GM12878 (cell line): ENCODE measurements around the gene MTHFD1L. TPM values are rescaled to one million over a fixed set of nuclear protein-coding genes. Genes with fewer than 3 reads are reported as not detected.

Experiments
- ATAC-seq: fragments of 200-7000 bp; cut with Tn5 transposase; 3 replicates; pipeline ENCODE4 v1.9.1; 2020; ENCODE audit warnings: mild to moderate bottlenecking, moderate library complexity
- BruUV-seq: library from RNA; stranded (reverse); fragments of 400-500 nt; replicated peaks from 2 replicates; lab custom pipeline; 2021; lab: Mats Ljungman, UMichigan
- CTCF ChIA-PET: fragments of 300-600 bp; sonication (Branson Sonifier 250); formaldehyde crosslinking; extraction: SDS; loops from one replicate; lab custom pipeline; 2021; ENCODE audit warnings: inconsistent platforms; lab: Yijun Ruan, JAX
- POLR2A ChIA-PET: fragments of 350-600 bp; formaldehyde crosslinking; extraction: SDS; loops from one replicate; lab custom pipeline; 2021; ENCODE audit warnings: inconsistent platforms; lab: Charles Lee
- RAD21 ChIA-PET: fragments of 300-600 bp; sonication (Branson Sonifier 250); formaldehyde crosslinking; loops from one replicate; lab custom pipeline; 2023; ENCODE audit warnings: antibody characterized with exemption; ENCODE audit not compliant: unreplicated experiment; lab: Charles Lee
- SMC1A ChIA-PET: fragments of 300-600 bp; sonication (Branson Sonifier 250); formaldehyde crosslinking; loops from one replicate; lab custom pipeline; 2023; ENCODE audit not compliant: unreplicated experiment, uncharacterized antibody; lab: Charles Lee
- DNase-seq: peaks from one replicate; pipeline ENCODE4 v3.0.0-alpha.2; 2011; ENCODE audit warnings: low read depth, low spot score
- FAIRE-seq: peaks from 3 replicates; lab custom pipeline; 2011; peaks lifted over from hg19 to GRCh38; lab: Jason Lieb, UNC
- H2AFZ ChIP-seq: 2 replicates; pipeline ENCODE4 v1.6.0; 2011; ENCODE audit warnings: low read depth, low read length, control low read depth; ENCODE audit not compliant: control insufficient read depth
- H3K27ac ChIP-seq: 2 replicates; pipeline ENCODE4 v1.5.1; 2011; ENCODE audit warnings: control low read depth; ENCODE audit not compliant: control insufficient read depth, insufficient read depth
- H3K27me3 ChIP-seq, 2 experiments: replicated peaks in 1 of 2; 2 replicates each; pipeline versions ENCODE4 v1.6.0 to v1.6.1; 2011; ENCODE audit warnings: low read length in 1 of 2; ENCODE audit not compliant: control insufficient read depth in 2 of 2, insufficient read depth in 2 of 2
- H3K36me3 ChIP-seq, 2 experiments: 2 replicates each; pipeline ENCODE4 v1.5.1; 2011; ENCODE audit warnings: low read length in 1 of 2; ENCODE audit not compliant: control insufficient read depth in 2 of 2, insufficient read depth in 2 of 2
- H3K4me1 ChIP-seq: 2 replicates; pipeline ENCODE4 v1.6.1; 2011; ENCODE audit warnings: mild to moderate bottlenecking, low read length, moderate library complexity, mixed read lengths; ENCODE audit not compliant: control insufficient read depth, insufficient read depth
- H3K4me2 ChIP-seq: 2 replicates; pipeline ENCODE4 v1.6.0; 2011; ENCODE audit warnings: control low read depth; ENCODE audit not compliant: control insufficient read depth, insufficient read depth
- H3K4me3 ChIP-seq: fragments of 200-600 bp; sonication (generic); 2 replicates; pipeline ENCODE4 v1.5.1; 2016
- H3K79me2 ChIP-seq: 2 replicates; pipeline ENCODE4 v1.6.0; 2011; ENCODE audit warnings: low read length; ENCODE audit not compliant: control insufficient read depth, insufficient read depth
- H3K9ac ChIP-seq: 2 replicates; pipeline ENCODE4 v1.8.0; 2011; ENCODE audit warnings: low read length, control low read depth, mixed read lengths; ENCODE audit not compliant: control insufficient read depth, insufficient read depth
- H3K9me3 ChIP-seq: replicated peaks from 3 replicates; pipeline ENCODE4 v1.5.1; 2011; ENCODE audit warnings: mild to moderate bottlenecking, low read length; ENCODE audit not compliant: control insufficient read depth, insufficient read depth
- H4K20me1 ChIP-seq: 2 replicates; pipeline ENCODE4 v1.6.0; 2011; ENCODE audit not compliant: control insufficient read depth, insufficient read depth
- EGR1 ChIP-seq, 2 experiments: IDR thresholded peaks; 1 replicate in 1 of 2; 2 replicates in 1 of 2; pipeline ENCODE4 v1.6.1; 2011 to 2012; ENCODE audit warnings: low read depth in 2 of 2, low read length in 2 of 2, borderline replicate concordance in 1 of 2, mild to moderate bottlenecking in 1 of 2, moderate library complexity in 1 of 2
- JUND ChIP-seq: IDR thresholded peaks from 2 replicates; pipeline ENCODE4 v1.6.1; 2012; ENCODE audit warnings: low read depth, mild to moderate bottlenecking, low read length, improper control_type of control experiment, moderate library complexity
- KDM1A ChIP-seq: fragments of 200-600 bp; sonication (generic); IDR thresholded peaks from 2 replicates; pipeline ENCODE4 v1.6.1; 2016; ENCODE audit warnings: borderline replicate concordance
- MXI1 ChIP-seq: fragments of 150-350 bp; IDR thresholded peaks from 2 replicates; pipeline ENCODE4 v1.6.1; 2011; ENCODE audit warnings: low read depth, mild to moderate bottlenecking, inconsistent platforms, low read length, improper control_type of control experiment
- PAX5 ChIP-seq: IDR thresholded peaks from 2 replicates; pipeline ENCODE4 v1.6.1; 2011; ENCODE audit warnings: low read depth, low read length, borderline replicate concordance
- SREBF2 ChIP-seq: IDR thresholded peaks from 2 replicates; pipeline ENCODE4 v1.6.1; 2012; ENCODE audit warnings: mild to moderate bottlenecking, low read length
- WGBS: methylation state at CpG from one replicate; pipeline ENCODE4 v1.1.6; 2016; ENCODE audit warnings: low lambda C conversion rate; ENCODE audit not compliant: insufficient replicate concordance, insufficient coverage; ENCODE audit errors: missing lambda C conversion rate; 5-methylcytosine and 5-hydroxymethylcytosine counted together
- in situ Hi-C: fragments of 300-500 bp; cut with MboI; formaldehyde crosslinking; loops from 9 replicates; pipeline ENCODE4 v1.14.3; 2018; ENCODE audit warnings: mixed read lengths
- intact Hi-C: fragments of 100-400 bp; cut with micrococcal nuclease; formaldehyde crosslinking; loops from one replicate; pipeline ENCODE4 v1.14.2; 2022; ENCODE audit not compliant: unreplicated experiment
- polyA plus RNA-seq, 11 experiments: library from polyadenylated mRNA; depleted of rRNA in 4 of 11; unstranded in 6 of 11; stranded (reverse) in 5 of 11; fragments of >200 nt; fragmentation: Nextera tagmentation in 4 of 11; fragmentation: Illumina TruSeq in 1 of 11; extraction: Ambion mirVana in 4 of 11; extraction: Trizol in 1 of 11; gene quantifications; 1 replicate in 1 of 11; 2 replicates in 10 of 11; pipeline versions ENCODE4 v1.2.1 to v1.2.3, GENCODE V29; 2011 to 2016; ENCODE audit warnings: inconsistent platforms in 2 of 11, missing spikeins in 2 of 11, low read depth in 1 of 11
- total RNA-seq, 4 experiments: library from RNA; depleted of rRNA in 3 of 4; stranded (reverse); fragments of >200 nt in 3 of 4; fragmentation: Illumina TruSeq in 1 of 4; extraction: Trizol in 1 of 4; gene quantifications; 2 replicates each; pipeline versions ENCODE4 v1.2.1 to v1.2.3, GENCODE V29; 2013 to 2021
- TF ChIP-seq, protein P1 (sequence below): fragments of 450-650 bp; conservative IDR thresholded peaks from 2 replicates; pipeline ENCODE4 v1.6.1; 2017; ENCODE audit warnings: mild to moderate bottlenecking, moderate library complexity
- TF ChIP-seq, protein P2 (sequence below): fragments of 450-650 bp; IDR thresholded peaks from 2 replicates; pipeline ENCODE4 v1.6.1; 2017; ENCODE audit warnings: mild to moderate bottlenecking, moderate library complexity
- TF ChIP-seq, protein P3 (sequence below): fragments of 450-650 bp; IDR thresholded peaks from 2 replicates; pipeline ENCODE4 v1.6.1; 2017; ENCODE audit warnings: borderline replicate concordance

Gene MTHFD1L
- total and polyA plus RNA-seq, 10 of the 15 experiments (the other 5 are each of a cell fraction or from before 2014, with no cell fraction given), result 11.7 to 75.5 (median 28.8) TPM

DNA sequence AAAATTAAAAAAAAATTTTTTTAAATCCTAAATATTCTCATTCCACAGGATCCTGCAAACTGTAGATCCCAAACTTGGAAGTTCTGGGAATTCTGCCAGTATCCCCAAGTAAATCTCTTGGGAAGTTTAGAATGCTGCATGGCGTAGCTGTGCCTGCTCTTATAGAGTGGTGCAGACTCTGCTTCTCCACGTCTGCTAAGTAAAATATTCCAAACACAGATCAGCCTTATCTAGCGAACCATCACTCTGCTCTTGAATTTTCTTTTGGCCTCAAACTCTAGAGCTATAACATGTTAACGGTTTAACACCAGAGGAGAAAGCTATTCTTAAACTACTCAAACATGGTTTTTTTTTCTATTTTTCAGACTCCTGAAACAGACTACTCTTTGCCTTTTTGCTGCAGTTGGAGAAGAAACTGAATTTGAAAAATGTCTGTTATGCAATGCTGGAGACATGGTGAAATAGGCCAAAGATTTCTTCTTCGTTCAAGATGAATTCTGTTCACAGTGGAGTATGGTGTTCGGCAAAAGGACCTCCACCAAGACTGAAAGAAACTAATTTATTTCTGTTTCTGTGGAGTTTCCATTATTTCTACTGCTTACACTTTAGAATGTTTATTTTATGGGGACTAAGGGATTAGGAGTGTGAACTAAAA, 235.8 kb downstream of the MTHFD1L start (continued):
- TF ChIP-seq EGR1 (IDR thresholded peaks at IDR 0.05; ENCODE audit: borderline replicate concordance in 1 of 2, low read depth in 2 of 2, low read length in 2 of 2), result no peak

DNA sequence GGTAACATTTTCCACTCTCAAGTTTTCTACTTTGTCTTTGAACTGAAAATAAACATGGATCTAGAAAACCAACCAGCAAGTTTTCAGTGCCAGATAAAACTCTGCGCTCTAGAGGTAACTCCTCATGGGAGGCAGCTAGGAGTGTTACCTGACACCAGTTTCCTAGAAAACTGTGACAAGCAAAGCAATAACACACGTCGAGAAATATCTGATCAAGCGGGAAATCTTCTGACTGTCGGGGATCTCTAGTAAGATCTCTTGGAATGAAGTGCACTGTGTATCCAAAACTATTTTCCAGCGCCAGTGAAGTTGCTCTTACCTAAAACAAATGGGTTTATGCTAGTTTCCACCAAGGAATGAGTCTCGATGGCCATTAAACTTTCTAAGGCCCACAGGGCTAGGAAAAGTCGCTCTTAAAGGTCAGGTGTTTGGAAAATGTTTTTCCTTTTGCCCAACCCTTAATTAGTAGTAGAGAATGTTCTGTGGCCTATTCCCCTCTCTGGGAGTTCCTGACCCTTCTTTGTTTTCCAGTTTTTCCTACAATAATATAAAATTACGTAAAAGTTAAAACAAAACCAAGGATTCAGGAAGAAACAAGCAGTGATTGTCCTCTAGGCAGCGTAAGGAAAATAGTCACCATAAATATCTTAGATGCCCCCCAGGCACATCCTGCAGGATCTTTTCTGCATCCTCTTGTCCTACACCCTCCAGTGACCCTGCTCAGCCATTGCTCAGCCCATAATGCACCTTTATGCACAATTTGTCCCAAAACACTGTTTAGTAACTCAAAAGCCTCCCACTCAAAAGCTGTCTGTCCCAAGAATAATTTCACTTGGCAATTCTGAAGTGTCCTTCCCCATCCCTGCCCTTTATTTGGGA, 236.6 kb downstream of the MTHFD1L start:
- Histone ChIP-seq H3K4me2 (no peak overlapping the region), H4K20me1 (no peaks in the 10 kb centered on the region), H3K9me3 (no peaks in the 10 kb centered on the region), H3K79me2 (no peaks in the 10 kb centered on the region), H3K4me3 (no peak overlapping the region), H3K27ac (no peak overlapping the region), H2AFZ (no peak overlapping the region), H3K36me3 (peaks cover 0 to 2% of the 10 kb centered on the region in 2 experiments; a peak in 1 of 4 replicates), H3K9ac (no peak overlapping the region), H3K27me3 (no peaks in the 10 kb centered on the region), H3K4me1 (no peaks in the 10 kb centered on the region)
- 94% methylated on average over 10 of the region's 10 CpGs for WGBS
- BruUV-seq, result no TSS peak
- POLR2A ChIA-PET, result no interaction called here
- intact Hi-C loops (no loop called here), in situ Hi-C loops (no loop called here)
- TF ChIP-seq, protein P1, sequence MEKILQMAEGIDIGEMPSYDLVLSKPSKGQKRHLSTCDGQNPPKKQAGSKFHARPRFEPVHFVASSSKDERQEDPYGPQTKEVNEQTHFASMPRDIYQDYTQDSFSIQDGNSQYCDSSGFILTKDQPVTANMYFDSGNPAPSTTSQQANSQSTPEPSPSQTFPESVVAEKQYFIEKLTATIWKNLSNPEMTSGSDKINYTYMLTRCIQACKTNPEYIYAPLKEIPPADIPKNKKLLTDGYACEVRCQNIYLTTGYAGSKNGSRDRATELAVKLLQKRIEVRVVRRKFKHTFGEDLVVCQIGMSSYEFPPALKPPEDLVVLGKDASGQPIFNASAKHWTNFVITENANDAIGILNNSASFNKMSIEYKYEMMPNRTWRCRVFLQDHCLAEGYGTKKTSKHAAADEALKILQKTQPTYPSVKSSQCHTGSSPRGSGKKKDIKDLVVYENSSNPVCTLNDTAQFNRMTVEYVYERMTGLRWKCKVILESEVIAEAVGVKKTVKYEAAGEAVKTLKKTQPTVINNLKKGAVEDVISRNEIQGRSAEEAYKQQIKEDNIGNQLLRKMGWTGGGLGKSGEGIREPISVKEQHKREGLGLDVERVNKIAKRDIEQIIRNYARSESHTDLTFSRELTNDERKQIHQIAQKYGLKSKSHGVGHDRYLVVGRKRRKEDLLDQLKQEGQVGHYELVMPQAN, result no peak
- TF ChIP-seq PAX5 (no peak), SREBF2 (no peak), JUND (no peak), MXI1 (no peak), KDM1A (no peak)
- TF ChIP-seq, protein P2, sequence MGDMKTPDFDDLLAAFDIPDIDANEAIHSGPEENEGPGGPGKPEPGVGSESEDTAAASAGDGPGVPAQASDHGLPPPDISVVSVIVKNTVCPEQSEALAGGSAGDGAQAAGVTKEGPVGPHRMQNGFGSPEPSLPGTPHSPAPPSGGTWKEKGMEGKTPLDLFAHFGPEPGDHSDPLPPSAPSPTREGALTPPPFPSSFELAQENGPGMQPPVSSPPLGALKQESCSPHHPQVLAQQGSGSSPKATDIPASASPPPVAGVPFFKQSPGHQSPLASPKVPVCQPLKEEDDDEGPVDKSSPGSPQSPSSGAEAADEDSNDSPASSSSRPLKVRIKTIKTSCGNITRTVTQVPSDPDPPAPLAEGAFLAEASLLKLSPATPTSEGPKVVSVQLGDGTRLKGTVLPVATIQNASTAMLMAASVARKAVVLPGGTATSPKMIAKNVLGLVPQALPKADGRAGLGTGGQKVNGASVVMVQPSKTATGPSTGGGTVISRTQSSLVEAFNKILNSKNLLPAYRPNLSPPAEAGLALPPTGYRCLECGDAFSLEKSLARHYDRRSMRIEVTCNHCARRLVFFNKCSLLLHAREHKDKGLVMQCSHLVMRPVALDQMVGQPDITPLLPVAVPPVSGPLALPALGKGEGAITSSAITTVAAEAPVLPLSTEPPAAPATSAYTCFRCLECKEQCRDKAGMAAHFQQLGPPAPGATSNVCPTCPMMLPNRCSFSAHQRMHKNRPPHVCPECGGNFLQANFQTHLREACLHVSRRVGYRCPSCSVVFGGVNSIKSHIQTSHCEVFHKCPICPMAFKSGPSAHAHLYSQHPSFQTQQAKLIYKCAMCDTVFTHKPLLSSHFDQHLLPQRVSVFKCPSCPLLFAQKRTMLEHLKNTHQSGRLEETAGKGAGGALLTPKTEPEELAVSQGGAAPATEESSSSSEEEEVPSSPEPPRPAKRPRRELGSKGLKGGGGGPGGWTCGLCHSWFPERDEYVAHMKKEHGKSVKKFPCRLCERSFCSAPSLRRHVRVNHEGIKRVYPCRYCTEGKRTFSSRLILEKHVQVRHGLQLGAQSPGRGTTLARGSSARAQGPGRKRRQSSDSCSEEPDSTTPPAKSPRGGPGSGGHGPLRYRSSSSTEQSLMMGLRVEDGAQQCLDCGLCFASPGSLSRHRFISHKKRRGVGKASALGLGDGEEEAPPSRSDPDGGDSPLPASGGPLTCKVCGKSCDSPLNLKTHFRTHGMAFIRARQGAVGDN, result no peak
- TF ChIP-seq, protein P3, sequence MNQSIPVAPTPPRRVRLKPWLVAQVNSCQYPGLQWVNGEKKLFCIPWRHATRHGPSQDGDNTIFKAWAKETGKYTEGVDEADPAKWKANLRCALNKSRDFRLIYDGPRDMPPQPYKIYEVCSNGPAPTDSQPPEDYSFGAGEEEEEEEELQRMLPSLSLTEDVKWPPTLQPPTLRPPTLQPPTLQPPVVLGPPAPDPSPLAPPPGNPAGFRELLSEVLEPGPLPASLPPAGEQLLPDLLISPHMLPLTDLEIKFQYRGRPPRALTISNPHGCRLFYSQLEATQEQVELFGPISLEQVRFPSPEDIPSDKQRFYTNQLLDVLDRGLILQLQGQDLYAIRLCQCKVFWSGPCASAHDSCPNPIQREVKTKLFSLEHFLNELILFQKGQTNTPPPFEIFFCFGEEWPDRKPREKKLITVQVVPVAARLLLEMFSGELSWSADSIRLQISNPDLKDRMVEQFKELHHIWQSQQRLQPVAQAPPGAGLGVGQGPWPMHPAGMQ, result no peak
- FAIRE-seq (no peak), DNase-seq (no peak), ATAC-seq (no peak)
- RAD21 ChIA-PET, result no interaction called here
- CTCF ChIA-PET, result no interaction called here
- SMC1A ChIA-PET, result no interaction called here
